ENCODE results near the gene RAC3.

Gene RAC3

DNA sequence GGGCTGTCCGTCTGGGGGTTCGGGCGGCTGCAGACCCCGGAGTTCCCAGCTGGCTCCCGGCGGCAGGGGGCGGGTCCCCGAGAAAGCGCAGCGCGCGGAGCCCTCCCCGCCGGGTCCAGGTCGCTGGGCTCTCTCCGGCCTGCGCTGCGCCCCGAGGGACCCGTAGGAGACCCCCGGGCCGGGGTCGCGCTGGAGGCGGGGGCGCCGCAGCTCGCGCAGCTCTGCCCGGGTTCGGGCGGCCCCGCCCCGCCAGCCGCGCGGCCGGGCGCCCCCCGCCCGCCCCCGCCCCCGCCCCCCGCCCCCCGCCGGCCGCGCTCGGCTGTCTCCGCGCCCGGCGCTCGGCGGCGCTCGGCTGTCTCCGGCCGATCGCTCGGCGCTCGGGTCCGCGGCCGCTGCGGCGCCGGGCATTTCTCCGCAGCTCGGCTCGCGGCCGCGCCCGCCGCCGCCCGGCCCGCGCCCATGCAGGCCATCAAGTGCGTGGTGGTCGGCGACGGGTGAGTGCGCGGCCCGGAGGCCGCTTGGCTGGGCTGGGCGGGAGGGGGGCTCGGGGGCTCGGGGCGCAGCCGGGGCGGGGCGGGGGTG, at the start of gene RAC3:
Gene RAC3, plus strand, starts transcription at position 376 of the 582 bp plus-strand sequence. Its CDS starts 84 bp downstream, at position 460.
- peak within 1 kb of the TSS; percentile 73 for H3K27ac ChIP-seq

GRCh38 chr17:81983011-81983638, 48.4 kb upstream of the RAC3 start:
- peak; percentile 7 for DNase-seq
- no peaks in the 10 kb centered on the region for H3K27me3 ChIP-seq (ENCODE audit: insufficient read depth, low read depth, severe bottlenecking)
- no peak overlapping the region for H3K4me3 ChIP-seq (ENCODE audit: low read depth, low read length)
- H3K9me3 ChIP-seq (ENCODE audit: severe bottlenecking): no peaks in the 10 kb centered on the region
- TF ChIP-seq CTCF (IDR thresholded peaks at IDR 0.05; ENCODE audit: low read depth, low read length): no peak
- no peak overlapping the region for H3K27ac ChIP-seq
- H3K36me3 ChIP-seq: peaks cover 70% of the 10 kb centered on the region

More for the DNA sequence above, at the start of gene RAC3:
- Histone ChIP-seq H3K36me3 (peaks cover 53% of the 10 kb centered on the region), H3K27me3 (ENCODE audit: insufficient read depth, low read depth, severe bottlenecking) (no peaks in the 10 kb centered on the region), H3K9me3 (ENCODE audit: severe bottlenecking) (no peaks in the 10 kb centered on the region), H3K4me3 (ENCODE audit: low read depth, low read length) (peak within 1 kb of the TSS; percentile 76)
- TF ChIP-seq CTCF (IDR thresholded peaks at IDR 0.05; ENCODE audit: low read depth, low read length): no peak
- DNase-seq: no peak

GRCh38 chr17:81983639-81984373, 47.7 kb upstream of the RAC3 start:
- TF ChIP-seq CTCF (IDR thresholded peaks at IDR 0.05; ENCODE audit: low read depth, low read length): no peak
- H3K4me3 ChIP-seq (ENCODE audit: low read depth, low read length): no peak overlapping the region
- DNase-seq: no peak
- H3K36me3 ChIP-seq: peaks cover 74% of the 10 kb centered on the region
- H3K9me3 ChIP-seq (ENCODE audit: severe bottlenecking): no peaks in the 10 kb centered on the region
- H3K27me3 ChIP-seq (ENCODE audit: insufficient read depth, low read depth, severe bottlenecking): no peaks in the 10 kb centered on the region
- no peak overlapping the region for H3K27ac ChIP-seq

GRCh38 chr17:81984773-81985410, 46.6 kb upstream of the RAC3 start:
- H3K9me3 ChIP-seq (ENCODE audit: severe bottlenecking): no peaks in the 10 kb centered on the region
- peaks cover 72% of the 10 kb centered on the region for H3K36me3 ChIP-seq
- DNase-seq: peak; percentile 8
- no peak overlapping the region for H3K4me3 ChIP-seq (ENCODE audit: low read depth, low read length)
- no peak for TF ChIP-seq CTCF (IDR thresholded peaks at IDR 0.05; ENCODE audit: low read depth, low read length)
- H3K27me3 ChIP-seq (ENCODE audit: insufficient read depth, low read depth, severe bottlenecking): no peaks in the 10 kb centered on the region
- H3K27ac ChIP-seq: no peak overlapping the region

- no peak overlapping the region for H3K4me3 ChIP-seq (ENCODE audit: low read depth, low read length)
- no peak for TF ChIP-seq CTCF (IDR thresholded peaks at IDR 0.05; ENCODE audit: low read depth, low read length)
- no peaks in the 10 kb centered on the region for H3K27me3 ChIP-seq (ENCODE audit: insufficient read depth, low read depth, severe bottlenecking)
- H3K36me3 ChIP-seq: peaks cover 72% of the 10 kb centered on the region
- no peak overlapping the region for H3K27ac ChIP-seq
- no peaks in the 10 kb centered on the region for H3K9me3 ChIP-seq (ENCODE audit: severe bottlenecking)
- DNase-seq: peak; percentile 6
These were observed 44.9 kb upstream of the RAC3 start for GRCh38 chr17:81986606-81987005.

All from WERI-Rb-1 (cell line).